ENCODE data around the gene CAPN12. TPM values are rescaled to one million over a fixed set of nuclear protein-coding genes. Genes with fewer than 3 reads are reported as not detected.

The CAPN12 gene
- total and polyA plus RNA-seq, 2 experiments from 2014 or later: 19.1 to 20.5 TPM

- no peaks in the 10 kb centered on the region for H3K79me2 ChIP-seq (replicated peaks; ENCODE audit: insufficient read depth)
- Mint-ChIP-seq H3K4me1 (peaks cover 14% of the 10 kb centered on the region), H3K27me3 (ENCODE audit: insufficient read depth, low read depth, poor library complexity) (peaks cover 35% of the 10 kb centered on the region), H3K27ac (no peak overlapping the region), H3K36me3 (ENCODE audit: low read depth) (peaks cover 15% of the 10 kb centered on the region), H3K9me3 (no peaks in the 10 kb centered on the region; the same call in 2 of the 3 replicates), H3K4me3 (peak overlapping the region; percentile 65)
- no peak overlapping the region for H3K27ac ChIP-seq (ENCODE audit: low read depth)
- DNase-seq (ENCODE audit: low spot score): peak; percentile 95
- ATAC-seq: peak; percentile 45
- TF ChIP-seq POLR2AphosphoS5 (IDR thresholded peaks at IDR 0.05; ENCODE audit: low read depth) (peak; percentile 38; the same call in 1 of the 2 replicates), EZH2 (IDR thresholded peaks at IDR 0.05; ENCODE audit: low read depth, unreplicated experiment) (no peak)
- no peaks in the 10 kb centered on the region for H3K36me3 ChIP-seq (ENCODE audit: insufficient read depth)
- H3K27me3 ChIP-seq (ENCODE audit: insufficient read depth): peaks cover 10% of the 10 kb centered on the region
- no peaks in the 10 kb centered on the region for H4K20me1 ChIP-seq (replicated peaks; ENCODE audit: insufficient read depth)
- no peaks in the 10 kb centered on the region for H3K9me2 ChIP-seq (ENCODE audit: insufficient read depth)
- peaks cover under 1% of the 10 kb centered on the region; the same call in 1 of the 2 replicates for H3F3A ChIP-seq (replicated peaks; ENCODE audit: low read depth)
- peak overlapping the region; percentile 61 for H3K4me3 ChIP-seq
- peak overlapping the region; percentile 86 for H3K4me2 ChIP-seq
- H3K4me1 ChIP-seq (ENCODE audit: insufficient read depth): peaks cover 13% of the 10 kb centered on the region
- H2AFZ ChIP-seq: no peak overlapping the region
Measured at GRCh38 chr19:38736413-38737280, 7.6 kb downstream of the CAPN12 start.

DNA sequence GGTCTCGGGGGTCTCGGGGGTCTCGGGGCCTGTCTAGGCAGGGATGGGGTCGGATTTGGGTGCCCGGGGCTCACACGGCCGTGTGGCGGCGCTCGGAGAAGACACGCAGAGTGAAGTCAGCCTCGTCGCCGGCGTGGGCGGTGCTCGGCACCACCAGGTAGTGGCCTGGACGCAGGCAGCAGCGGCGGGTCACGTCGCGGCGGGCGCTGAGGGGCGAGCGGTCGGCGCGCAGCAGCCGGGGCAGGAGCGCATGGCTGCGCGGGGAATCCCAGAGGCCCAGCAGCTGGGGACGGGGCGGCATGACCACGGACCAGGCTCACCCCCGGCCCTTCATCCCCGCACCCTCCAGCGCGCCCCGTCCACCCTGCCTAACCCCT lies 8.2 kb downstream of the CAPN12 start:
- H4K20me1 ChIP-seq (replicated peaks; ENCODE audit: insufficient read depth): no peaks in the 10 kb centered on the region
- H3K4me2 ChIP-seq: peak overlapping the region; percentile 86
- H2AFZ ChIP-seq: no peak overlapping the region
- no peaks in the 10 kb centered on the region for H3K9me2 ChIP-seq (ENCODE audit: insufficient read depth)
- Mint-ChIP-seq H3K9me3 (no peaks in the 10 kb centered on the region; the same call in 2 of the 3 replicates), H3K4me3 (peak overlapping the region; percentile 61; the same call in 2 of the 3 replicates), H3K36me3 (ENCODE audit: low read depth) (peaks cover 20% of the 10 kb centered on the region), H3K4me1 (peaks cover 14% of the 10 kb centered on the region), H3K27ac (no peak overlapping the region), H3K27me3 (ENCODE audit: insufficient read depth, low read depth, poor library complexity) (peaks cover 40% of the 10 kb centered on the region)
- H3K27me3 ChIP-seq (ENCODE audit: insufficient read depth): peaks cover 10% of the 10 kb centered on the region
- ATAC-seq (peak; percentile 30), DNase-seq (ENCODE audit: low spot score) (peak; percentile 58)
- H3K27ac ChIP-seq (ENCODE audit: low read depth): no peak overlapping the region
- peak overlapping the region; percentile 61 for H3K4me3 ChIP-seq
- H3K4me1 ChIP-seq (ENCODE audit: insufficient read depth): peaks cover 13% of the 10 kb centered on the region
- peaks cover 6% of the 10 kb centered on the region; the same call in 1 of the 2 replicates for H3F3A ChIP-seq (replicated peaks; ENCODE audit: low read depth)
- no peaks in the 10 kb centered on the region for H3K36me3 ChIP-seq (ENCODE audit: insufficient read depth)
- no peaks in the 10 kb centered on the region for H3K79me2 ChIP-seq (replicated peaks; ENCODE audit: insufficient read depth)
- TF ChIP-seq CREB1 (CRISPR knock-in tag; IDR thresholded peaks at IDR 0.05; ENCODE audit: low read depth) (no peak), ZNF462 (CRISPR knock-in tag; IDR thresholded peaks at IDR 0.05) (no peak), ZNF331 (CRISPR knock-in tag; IDR thresholded peaks at IDR 0.05; ENCODE audit: low read depth) (no peak), ZNF114 (CRISPR knock-in tag; IDR thresholded peaks at IDR 0.05) (no peak), CTCF (conservative IDR thresholded peaks at IDR 0.05; ENCODE audit: low read depth in 2 of 2) (no peak), EZH2 (IDR thresholded peaks at IDR 0.05; ENCODE audit: low read depth, unreplicated experiment) (no peak), EZH2phosphoT487 (IDR thresholded peaks at IDR 0.05; ENCODE audit: unreplicated experiment) (no peak), NANOG (IDR thresholded peaks at IDR 0.05; ENCODE audit: borderline replicate concordance) (no peak), ETS1 (IDR thresholded peaks at IDR 0.05) (no peak), JUNB (IDR thresholded peaks at IDR 0.05; ENCODE audit: unreplicated experiment) (no peak)
